Measurements from ENCODE around the gene HOXD13.

The HOXD13 gene

DNA sequence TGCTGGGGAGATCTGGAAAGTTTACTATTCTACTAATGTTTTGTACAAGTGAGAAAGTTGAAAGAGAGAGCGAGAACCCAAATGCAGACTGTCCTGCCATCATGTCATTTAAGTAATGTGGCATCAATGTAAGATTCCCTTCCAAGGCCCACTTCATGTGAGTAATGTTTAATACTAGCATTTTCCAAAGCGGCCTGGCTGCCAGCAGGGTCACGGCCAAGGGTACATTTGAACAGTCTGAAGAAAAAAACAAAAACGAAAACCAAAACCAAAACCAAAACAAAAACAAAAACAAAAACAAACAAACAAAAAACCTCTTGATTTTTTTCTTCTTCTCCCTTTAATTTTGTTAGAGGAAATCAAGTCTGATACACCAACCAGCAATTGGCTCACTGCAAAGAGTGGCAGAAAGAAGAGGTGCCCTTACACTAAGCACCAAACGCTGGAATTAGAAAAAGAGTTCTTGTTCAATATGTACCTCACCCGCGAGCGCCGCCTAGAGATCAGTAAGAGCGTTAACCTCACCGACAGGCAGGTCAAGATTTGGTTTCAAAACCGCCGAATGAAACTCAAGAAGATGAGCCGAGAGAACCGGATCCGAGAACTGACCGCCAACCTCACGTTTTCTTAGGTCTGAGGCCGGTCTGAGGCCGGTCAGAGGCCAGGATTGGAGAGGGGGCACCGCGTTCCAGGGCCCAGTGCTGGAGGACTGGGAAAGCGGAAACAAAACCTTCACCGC, 26.2 kb downstream of the HOXD13 start:
- ATAC-seq, result no peak
- TF ChIP-seq RARB (CRISPR knock-in tag; IDR thresholded peaks at IDR 0.05) (no peak), ZFP3 (CRISPR knock-in tag; IDR thresholded peaks at IDR 0.05) (no peak), ZNF565 (CRISPR knock-in tag; conservative IDR thresholded peaks at IDR 0.05; ENCODE audit: low read depth) (no peak)
- TF ChIP-seq, protein P1, sequence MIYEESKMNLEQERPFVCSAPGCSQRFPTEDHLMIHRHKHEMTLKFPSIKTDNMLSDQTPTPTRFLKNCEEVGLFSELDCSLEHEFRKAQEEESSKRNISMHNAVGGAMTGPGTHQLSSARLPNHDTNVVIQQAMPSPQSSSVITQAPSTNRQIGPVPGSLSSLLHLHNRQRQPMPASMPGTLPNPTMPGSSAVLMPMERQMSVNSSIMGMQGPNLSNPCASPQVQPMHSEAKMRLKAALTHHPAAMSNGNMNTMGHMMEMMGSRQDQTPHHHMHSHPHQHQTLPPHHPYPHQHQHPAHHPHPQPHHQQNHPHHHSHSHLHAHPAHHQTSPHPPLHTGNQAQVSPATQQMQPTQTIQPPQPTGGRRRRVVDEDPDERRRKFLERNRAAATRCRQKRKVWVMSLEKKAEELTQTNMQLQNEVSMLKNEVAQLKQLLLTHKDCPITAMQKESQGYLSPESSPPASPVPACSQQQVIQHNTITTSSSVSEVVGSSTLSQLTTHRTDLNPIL (CRISPR knock-in tag; IDR thresholded peaks at IDR 0.05; ENCODE audit: low read depth), result no peak

DNA sequence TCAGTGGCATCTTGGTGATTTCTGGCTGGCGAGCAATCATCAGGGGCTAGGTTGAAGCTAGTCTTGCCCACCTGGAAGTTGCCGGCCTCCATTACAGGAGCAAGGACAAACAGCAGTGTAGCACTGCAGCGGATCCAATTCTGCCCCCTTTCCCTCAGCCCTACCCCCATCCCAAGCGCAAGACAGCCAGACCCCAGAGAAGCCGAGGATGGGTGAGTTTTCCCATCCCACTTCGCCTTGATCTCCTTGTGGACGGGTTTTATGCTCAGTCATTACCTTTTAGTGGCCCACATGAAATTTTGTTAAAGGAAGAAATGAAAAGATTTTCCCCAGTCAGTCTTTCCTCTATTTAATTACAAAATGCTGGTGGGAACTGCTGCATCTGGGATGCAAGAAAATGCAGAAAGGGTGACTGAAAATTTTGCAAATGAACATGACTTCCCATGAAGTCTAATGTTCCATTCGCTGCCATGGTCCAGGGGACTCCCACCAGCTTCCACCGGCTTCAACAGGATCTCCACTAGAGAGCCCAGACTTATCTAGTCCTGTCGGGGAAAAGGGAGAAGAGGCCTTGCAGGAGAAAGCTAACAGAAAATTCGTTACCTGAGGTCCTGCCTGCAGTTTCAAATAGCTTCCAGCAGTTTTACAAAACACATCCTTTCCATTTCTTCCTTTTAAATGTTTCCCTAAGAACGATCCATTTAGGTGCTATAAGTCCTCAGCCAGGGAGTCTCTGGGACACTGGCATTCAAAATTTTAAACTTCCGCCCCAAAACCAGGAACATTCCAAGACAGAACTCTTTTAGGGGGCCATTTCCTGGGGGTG, 28.1 kb downstream of the HOXD13 start:
- no peak for TF ChIP-seq ESRRG (CRISPR knock-in tag; IDR thresholded peaks at IDR 0.05)
- TF ChIP-seq, protein P2, sequence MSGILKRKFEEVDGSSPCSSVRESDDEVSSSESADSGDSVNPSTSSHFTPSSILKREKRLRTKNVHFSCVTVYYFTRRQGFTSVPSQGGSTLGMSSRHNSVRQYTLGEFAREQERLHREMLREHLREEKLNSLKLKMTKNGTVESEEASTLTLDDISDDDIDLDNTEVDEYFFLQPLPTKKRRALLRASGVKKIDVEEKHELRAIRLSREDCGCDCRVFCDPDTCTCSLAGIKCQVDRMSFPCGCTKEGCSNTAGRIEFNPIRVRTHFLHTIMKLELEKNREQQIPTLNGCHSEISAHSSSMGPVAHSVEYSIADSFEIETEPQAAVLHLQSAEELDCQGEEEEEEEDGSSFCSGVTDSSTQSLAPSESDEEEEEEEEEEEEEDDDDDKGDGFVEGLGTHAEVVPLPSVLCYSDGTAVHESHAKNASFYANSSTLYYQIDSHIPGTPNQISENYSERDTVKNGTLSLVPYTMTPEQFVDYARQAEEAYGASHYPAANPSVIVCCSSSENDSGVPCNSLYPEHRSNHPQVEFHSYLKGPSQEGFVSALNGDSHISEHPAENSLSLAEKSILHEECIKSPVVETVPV (CRISPR knock-in tag; IDR thresholded peaks at IDR 0.05), result no peak
- no peak for TF ChIP-seq CSDC2 (CRISPR knock-in tag; IDR thresholded peaks at IDR 0.05)
- no peak for TF ChIP-seq OSR1 (CRISPR knock-in tag; IDR thresholded peaks at IDR 0.05)
- TF ChIP-seq ZC3H10 (CRISPR knock-in tag; IDR thresholded peaks at IDR 0.05), result no peak
- no peak for TF ChIP-seq ZFP30 (CRISPR knock-in tag; IDR thresholded peaks at IDR 0.05)
- TF ChIP-seq BACH2 (CRISPR knock-in tag; IDR thresholded peaks at IDR 0.05; ENCODE audit: borderline replicate concordance), result no peak
- TF ChIP-seq GLIS3 (CRISPR knock-in tag; IDR thresholded peaks at IDR 0.05), result no peak
- no peak for TF ChIP-seq ZFP3 (CRISPR knock-in tag; IDR thresholded peaks at IDR 0.05)
- no peak for TF ChIP-seq ZNF8 (CRISPR knock-in tag; IDR thresholded peaks at IDR 0.05)
- TF ChIP-seq TOX (CRISPR knock-in tag; IDR thresholded peaks at IDR 0.05; ENCODE audit: borderline replicate concordance), result no peak
- TF ChIP-seq, protein P3, sequence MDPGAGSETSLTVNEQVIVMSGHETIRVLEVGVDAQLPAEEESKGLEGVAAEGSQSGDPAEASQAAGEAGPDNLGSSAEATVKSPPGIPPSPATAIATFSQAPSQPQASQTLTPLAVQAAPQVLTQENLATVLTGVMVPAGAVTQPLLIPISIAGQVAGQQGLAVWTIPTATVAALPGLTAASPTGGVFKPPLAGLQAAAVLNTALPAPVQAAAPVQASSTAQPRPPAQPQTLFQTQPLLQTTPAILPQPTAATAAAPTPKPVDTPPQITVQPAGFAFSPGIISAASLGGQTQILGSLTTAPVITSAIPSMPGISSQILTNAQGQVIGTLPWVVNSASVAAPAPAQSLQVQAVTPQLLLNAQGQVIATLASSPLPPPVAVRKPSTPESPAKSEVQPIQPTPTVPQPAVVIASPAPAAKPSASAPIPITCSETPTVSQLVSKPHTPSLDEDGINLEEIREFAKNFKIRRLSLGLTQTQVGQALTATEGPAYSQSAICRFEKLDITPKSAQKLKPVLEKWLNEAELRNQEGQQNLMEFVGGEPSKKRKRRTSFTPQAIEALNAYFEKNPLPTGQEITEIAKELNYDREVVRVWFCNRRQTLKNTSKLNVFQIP (CRISPR knock-in tag; IDR thresholded peaks at IDR 0.05; ENCODE audit: borderline replicate concordance, low read depth), result no peak
- TF ChIP-seq, protein P1 (CRISPR knock-in tag; IDR thresholded peaks at IDR 0.05; ENCODE audit: low read depth), result no peak
- no peak for TF ChIP-seq ZNF565 (CRISPR knock-in tag; conservative IDR thresholded peaks at IDR 0.05; ENCODE audit: low read depth)
- no peak for ATAC-seq

DNA sequence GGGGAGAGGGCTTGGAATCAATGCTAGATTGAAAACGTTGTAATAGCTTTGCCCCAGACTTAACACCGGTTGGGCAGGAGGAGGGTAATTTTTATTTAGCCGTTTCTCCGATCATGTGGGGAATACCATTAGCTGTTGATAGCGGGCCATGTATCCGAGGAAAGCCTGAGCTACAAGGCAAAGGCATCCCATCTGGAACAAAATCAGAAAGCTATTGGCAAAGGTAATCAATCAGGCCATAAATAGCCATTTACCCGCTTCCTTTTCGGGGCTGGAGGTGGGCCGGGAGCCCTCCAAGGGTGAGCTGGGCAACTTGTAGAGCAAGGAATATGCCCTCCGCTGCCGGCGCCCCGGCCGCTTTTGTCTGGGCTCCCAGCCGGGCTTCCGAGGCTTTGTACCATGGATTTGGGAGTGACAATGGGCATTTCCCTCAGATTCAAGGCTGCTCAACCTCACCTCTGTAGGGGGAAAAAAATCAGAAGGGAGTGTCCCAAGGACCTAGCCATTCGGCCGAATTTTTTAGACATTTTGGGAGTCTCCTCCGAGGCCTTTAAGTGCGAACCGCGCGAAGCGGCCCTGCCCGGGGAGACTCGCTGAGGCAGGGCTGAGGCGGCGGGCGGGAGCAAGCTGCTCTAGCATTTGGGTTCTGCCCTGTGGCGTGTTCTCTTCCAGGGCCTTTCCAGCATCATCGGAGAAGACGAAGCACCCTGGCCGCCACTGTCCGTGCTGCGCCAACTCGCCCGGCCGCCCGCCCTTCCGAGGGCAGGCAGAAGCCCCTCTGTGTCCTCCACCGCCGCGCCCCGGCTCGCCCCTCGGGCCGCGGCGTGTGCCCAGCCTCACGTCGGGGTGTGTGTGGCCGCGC, 28.9 kb downstream of the HOXD13 start:
- ATAC-seq, result no peak
- TF ChIP-seq ZNF8 (CRISPR knock-in tag; IDR thresholded peaks at IDR 0.05), result no peak
- no peak for TF ChIP-seq ISL1 (CRISPR knock-in tag; IDR thresholded peaks at IDR 0.05)
- TF ChIP-seq, protein P2 (CRISPR knock-in tag; IDR thresholded peaks at IDR 0.05), result no peak
- TF ChIP-seq TCF4 (CRISPR knock-in tag; IDR thresholded peaks at IDR 0.05; ENCODE audit: borderline replicate concordance), result no peak
- no peak for TF ChIP-seq ZNF70 (CRISPR knock-in tag; IDR thresholded peaks at IDR 0.05)
- TF ChIP-seq, protein P4, sequence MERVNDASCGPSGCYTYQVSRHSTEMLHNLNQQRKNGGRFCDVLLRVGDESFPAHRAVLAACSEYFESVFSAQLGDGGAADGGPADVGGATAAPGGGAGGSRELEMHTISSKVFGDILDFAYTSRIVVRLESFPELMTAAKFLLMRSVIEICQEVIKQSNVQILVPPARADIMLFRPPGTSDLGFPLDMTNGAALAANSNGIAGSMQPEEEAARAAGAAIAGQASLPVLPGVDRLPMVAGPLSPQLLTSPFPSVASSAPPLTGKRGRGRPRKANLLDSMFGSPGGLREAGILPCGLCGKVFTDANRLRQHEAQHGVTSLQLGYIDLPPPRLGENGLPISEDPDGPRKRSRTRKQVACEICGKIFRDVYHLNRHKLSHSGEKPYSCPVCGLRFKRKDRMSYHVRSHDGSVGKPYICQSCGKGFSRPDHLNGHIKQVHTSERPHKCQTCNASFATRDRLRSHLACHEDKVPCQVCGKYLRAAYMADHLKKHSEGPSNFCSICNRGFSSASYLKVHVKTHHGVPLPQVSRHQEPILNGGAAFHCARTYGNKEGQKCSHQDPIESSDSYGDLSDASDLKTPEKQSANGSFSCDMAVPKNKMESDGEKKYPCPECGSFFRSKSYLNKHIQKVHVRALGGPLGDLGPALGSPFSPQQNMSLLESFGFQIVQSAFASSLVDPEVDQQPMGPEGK (CRISPR knock-in tag; IDR thresholded peaks at IDR 0.05; ENCODE audit: borderline replicate concordance), result no peak
- no peak for TF ChIP-seq ZNF565 (CRISPR knock-in tag; conservative IDR thresholded peaks at IDR 0.05; ENCODE audit: low read depth)
- TF ChIP-seq ZFP3 (CRISPR knock-in tag; IDR thresholded peaks at IDR 0.05), result no peak
